ENCODE results near the gene GPATCH2L.

Gene GPATCH2L

DNA sequence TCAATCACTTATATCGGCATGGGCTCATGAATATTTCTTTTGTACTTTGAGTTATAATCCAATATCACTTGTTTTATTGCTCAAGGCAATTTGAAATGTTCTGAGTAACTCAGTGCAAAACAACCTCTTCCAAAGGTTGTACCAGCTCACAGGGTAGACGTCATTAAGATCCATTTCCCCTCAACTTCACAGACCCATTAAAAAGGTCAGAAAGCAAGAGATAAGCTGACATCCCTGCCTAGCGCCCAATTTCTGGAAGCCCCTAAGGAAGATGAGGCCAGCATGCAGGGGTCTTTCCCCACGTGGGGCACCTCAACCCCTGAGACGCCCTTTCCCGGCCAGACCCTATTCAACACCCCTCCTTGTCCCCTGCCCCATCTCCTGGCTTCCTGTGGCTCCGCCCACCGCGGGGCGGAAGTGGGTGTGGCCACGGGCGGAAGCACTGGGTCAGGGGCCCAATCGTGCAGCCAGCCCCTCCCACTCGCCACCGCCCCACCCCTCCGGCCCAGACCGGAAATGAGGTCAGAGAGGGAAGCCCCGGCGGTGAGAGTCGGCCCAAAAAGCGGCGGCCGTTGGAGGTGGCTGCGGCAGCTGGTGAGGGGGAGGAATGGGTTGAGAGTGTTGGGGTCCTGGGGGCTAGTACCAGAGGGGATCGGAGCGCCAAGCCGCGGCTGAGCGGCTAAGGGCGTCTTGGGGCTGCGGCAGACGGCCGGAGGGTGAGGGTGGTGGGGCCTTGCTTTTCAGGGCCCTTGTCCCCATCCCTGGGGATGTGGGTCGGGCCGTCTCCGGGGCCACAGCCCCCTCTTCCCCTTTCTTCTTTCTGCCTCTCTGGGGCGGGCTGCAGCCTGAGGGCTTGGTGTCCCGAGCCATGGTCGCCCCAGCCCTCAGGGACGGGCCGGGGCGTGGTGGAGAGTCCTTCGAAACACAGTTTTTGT, at the start of gene GPATCH2L:
TSS of gene GPATCH2L (plus strand) at position 525 of the 935 bp plus-strand sequence. CDS start 2,442 bp downstream, outside the sequence.
- DNase-seq: peak; percentile 97

DNA sequence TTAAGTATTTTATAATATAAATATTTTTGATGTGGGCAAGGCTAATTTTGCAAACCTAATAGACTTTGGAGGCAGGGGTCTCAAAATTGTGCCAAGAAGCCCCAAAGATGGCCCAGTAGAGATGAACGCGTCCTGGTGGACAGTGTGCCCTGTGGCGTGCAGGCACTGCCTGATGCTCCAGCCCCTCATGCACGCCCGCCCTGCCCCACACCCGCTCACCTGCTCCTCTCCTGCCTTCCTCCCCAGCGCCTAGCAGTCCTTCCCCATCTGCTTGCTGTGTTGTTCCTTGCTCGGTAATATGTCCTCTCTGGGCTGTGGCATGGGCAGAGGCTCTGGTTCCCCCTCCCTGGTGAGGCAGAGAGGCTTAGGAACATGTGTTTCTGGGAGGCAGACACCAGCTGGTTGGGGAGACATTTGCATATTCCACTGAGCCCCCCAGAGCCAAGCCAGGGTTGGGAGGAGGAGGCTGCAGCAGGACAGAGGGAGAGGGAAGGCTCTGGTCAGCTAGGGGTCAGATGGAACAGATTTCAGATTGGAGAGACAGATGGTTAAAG, 46.8 kb upstream of the GPATCH2L start:
- no peak for DNase-seq

DNA sequence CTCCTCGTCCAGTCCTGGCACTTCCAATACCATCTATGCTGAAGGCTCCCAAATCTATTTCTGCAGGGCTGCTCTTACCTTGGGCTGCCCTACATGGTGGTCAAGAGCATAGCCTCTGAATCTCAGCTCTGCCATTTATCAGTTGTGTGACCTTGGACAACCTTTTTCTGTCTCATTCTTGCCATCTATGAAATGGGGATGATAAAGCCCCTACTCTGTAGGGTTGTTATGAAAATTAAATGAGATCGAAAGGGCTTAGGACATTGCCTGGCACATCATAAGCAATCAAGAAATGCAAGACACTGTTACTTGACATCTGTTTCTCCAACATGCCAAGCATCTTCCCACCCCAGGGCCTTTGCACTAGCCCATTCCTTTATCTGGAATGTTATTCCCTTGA, 45.5 kb upstream of the GPATCH2L start:
- DNase-seq: no peak

DNA sequence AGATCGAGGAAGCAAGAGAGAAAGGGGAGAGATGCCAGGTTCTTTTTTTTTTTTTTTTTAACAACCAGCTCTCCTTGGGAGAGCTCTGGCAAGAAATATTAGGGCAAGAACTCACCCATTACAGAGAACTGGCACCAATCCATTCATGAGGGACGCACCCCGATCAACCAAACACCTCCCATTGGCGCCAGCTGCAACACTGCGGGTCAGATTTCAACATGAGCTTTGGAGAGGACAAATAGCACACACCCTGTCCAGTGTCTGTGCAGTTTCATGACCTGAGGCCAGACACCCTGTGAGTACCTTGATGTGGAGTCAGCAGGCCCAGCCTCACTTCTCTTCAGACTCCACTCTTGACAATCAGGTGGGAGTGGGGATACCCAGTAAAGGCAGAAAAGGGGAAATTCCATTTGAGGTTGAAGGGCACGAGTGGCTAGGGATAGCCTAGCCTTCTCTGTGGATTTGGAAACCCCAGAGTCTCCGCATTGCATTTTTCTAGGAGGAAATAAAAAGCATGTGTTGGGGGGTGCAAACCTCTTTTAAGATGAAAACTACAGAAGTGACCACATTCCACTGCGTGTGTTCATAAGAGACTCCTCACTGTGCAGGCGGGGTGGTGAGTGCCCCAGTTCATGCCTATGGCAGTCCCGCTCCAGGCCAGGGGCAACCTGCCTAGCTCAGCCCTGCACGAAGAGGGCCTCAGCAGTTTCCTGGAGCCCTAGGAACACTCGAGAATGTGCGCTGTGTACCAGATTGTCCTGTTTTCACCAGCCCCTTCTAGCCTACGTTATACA, 42.4 kb upstream of the GPATCH2L start:
- no peak for DNase-seq

DNA sequence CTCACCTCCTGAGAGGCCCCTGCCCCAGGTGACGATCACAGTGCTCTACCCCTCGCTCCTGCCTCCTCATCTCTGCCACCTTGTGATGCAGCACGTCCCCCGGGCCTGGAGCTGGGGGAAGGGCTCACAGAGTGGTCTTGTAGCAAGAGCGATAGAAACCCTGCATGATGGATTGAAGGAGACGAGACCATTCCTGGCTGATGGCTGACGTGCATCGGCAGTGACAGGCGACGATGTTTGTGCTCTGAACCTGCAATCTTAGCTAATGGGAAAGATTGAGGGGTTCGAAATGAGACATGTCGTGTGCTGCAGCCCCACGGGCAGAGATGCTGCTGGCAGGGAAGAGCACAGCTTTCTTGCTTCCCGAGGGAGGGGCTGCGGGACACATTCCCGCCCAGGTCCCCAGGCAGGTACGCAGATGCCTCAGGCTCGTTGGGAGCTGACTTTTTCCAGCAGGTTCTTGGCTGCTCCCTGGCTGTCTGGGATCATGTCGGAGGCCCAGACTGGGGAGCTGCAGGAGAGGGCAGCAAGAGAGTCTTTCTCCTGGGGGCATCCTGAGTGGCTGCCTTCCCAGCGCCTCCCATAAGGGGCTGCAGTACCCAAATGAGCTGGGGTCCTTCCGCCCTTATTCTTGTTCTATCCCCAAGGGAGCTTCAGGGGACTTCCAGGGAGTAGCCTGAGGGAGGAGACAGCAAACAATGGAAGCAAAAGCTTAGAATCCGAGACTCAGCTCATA, 38.7 kb upstream of the GPATCH2L start:
- DNase-seq: no peak

DNA sequence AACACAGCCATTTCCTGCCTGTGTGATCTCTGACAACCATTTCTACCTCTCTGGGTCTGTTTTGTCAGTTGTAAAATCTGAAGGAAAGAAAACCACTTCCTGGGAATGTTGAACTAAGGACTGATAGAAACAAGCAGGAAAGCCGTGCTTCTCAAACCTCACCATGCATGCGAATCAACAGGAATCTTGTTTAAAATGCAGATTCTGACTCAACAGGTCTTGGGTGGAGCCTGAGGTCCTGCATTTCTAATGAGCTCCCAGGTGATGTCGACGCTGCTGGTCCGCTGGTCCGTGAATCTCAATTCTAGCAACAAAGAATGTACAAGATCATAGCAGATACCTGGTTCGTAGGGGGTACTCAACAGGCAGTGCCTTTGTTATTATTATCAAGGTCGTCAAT, 38.0 kb upstream of the GPATCH2L start:
- no peak for DNase-seq

DNA sequence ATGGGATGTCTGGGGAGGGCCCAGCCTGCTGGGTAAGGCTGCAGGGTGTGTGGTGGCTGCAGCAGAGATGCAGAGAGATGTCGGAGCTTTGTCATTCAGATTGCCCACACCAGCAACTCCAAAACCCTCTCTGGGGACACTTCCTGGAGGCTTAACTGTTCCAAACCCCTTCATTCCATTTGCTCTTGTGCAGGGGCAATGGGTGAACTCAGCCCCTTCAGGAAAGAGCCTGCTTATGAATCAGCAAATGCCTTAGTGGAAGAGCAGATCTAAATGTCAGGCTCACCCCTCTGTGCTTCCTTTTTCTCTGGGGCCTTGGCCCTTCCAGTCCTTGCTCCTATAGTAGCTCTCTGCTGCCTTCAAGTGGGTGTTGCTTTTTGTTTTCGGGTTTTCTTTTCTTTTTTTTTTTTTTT, 36.7 kb upstream of the GPATCH2L start:
- DNase-seq: no peak

DNA sequence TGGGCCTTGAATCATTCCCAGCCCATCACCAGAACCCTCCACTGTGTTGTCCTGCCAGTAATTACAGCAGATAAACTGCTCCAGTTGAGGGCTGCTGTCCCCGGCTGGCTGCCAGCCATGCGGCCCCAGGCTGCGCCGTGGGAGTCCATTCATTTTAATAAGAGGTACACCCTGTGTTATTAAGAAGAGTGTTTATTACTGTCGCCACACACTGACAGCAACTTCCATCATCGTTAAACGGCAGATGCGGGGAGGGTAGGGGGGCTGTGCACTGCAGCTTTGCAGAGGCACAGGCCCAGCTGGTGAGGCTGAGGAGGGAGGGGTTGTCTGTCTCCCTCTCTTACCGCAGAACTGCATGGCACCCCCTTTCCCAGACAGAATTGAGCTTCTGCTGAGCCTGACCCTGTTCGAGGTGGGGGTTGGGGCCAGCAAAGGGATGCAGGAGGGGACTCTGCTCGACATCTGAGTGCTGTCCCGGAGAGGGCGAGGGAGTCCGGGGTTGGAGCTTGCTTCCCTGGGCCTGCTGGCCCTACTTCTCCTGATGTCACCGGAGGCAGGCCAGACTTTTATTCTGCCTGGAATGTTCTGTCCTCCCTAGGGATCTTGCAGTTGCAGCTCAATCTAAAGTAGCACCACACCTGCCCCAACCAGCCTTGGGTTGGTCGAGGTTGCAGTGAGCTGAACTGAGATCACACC, 33.8 kb upstream of the GPATCH2L start:
- no peak for DNase-seq

DNA sequence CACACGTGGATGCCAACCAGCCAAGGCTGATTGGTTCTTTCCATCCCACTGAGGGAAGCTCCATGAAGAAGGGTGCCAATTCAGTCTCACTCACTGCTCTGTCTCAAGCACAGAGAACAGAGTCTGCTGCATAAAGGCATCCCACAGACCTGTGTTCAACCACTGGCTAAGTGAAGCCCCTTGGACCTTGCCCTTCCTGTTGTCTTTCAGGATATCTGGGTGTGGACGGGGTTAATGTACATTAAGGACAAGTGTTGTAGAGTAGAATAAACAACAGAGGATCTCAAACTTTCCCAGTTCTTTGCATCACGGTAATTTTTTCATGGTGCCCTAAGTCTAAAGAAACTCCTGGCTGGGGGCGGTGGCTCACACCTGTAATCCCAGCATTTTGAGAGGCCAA, 33.1 kb upstream of the GPATCH2L start:
- DNase-seq: no peak

DNA sequence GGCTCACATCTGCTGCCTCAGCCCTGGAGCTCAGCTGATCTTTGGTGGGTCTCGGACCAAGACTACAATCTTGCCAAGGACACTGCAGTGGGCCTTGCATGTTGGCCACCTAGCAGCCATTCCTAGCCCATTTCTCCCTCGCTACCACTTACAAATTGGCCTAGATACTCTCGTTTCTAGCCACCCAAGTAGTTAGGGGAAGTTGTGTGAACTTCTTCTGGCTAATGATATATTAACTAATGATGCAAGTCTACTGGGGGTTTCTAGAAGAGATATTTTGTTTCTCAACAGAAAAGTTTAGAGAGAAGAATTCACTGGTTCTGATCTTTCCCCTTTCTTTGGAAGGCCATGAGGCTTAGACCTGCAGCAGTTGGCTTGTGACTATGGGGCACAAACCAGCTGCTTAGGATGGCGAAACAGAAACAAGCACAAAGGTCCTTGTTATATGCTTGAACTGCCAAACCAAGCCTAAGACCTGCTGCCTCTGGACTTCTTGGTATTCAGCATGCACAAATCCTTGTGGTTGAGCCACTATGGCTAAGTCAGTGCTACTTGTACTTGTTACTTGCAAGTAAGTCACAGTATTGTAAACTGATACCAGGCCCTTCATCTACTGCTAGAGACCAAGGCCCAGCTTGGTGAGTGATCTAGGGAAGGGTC, 30.5 kb upstream of the GPATCH2L start:
- DNase-seq: no peak

DNA sequence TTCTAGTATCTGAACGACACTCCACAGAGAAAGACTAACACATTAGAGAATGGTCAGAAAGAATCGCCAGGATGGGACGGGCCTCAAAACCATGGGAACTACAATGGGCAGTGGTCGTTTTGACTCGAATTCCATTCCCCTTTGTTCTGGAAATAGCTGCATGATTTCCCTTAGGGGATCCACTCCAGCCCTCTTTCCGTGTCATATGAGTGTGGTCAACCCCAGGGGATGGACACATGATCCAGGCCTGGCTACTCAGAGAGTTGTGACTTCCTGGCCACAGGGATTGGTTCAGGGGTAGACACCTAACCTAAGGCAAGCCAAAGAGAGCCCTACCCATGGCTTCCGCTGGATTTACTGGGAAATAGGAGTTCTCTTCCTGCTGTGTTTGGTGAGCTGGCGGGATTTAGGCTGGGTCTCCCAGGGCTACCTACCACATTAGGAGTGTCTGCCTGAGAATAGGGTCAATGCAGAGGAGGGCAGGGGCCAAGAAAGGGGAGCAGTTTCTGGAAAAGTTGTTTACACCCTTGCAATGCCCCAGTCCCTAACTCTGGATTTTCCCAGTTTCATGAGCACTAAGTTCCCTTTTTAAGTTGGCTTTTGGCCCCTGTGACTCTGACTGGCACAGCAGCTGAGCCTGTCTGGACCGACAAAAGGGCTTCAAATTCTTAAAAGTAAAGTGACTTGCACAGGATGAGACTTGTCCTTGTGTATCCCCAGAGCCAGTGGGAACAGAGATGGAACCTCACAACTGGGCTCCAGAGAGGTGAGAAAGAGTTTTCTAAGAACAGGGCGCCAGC, 28.1 kb upstream of the GPATCH2L start:
- no peak for DNase-seq

DNA sequence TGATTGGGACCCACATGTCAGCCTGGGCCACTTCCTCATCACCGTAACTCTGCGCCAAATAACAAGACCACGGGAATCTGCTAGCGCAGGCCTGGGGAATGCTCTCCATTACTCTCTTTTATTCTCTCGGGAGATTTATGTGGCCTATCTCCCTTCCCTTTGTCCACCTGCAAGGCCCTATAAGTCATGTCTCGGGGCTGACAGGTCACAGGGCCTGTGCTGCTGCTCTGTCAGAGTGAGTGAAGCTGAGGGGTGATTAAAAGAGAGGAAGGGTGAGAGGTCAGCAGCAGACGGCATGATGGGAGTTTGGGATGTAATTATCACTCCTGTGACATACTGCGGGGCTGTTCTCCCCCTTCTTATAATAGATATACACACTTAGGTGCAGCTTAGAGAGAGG, 26.2 kb upstream of the GPATCH2L start:
- no peak for DNase-seq

DNA sequence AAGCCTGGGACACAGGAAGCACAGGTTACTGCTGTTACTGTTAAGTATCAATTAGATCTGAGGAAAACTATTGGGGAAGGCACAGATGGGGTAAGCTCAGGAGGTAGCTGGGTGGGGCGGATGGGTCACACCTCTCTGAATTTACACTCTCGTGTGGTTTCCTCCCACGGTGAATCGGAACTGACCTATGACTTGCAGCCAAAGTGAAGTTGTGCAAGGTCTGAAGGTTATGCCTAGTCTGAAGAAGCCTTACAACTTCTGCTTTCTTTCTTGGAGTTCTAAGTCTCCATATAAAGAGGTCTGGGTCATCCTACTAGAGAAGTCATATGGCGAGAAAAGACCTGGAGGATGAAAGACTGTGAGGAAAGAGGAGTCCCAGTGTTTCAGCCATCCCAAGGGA, 25.6 kb upstream of the GPATCH2L start:
- DNase-seq: no peak

DNA sequence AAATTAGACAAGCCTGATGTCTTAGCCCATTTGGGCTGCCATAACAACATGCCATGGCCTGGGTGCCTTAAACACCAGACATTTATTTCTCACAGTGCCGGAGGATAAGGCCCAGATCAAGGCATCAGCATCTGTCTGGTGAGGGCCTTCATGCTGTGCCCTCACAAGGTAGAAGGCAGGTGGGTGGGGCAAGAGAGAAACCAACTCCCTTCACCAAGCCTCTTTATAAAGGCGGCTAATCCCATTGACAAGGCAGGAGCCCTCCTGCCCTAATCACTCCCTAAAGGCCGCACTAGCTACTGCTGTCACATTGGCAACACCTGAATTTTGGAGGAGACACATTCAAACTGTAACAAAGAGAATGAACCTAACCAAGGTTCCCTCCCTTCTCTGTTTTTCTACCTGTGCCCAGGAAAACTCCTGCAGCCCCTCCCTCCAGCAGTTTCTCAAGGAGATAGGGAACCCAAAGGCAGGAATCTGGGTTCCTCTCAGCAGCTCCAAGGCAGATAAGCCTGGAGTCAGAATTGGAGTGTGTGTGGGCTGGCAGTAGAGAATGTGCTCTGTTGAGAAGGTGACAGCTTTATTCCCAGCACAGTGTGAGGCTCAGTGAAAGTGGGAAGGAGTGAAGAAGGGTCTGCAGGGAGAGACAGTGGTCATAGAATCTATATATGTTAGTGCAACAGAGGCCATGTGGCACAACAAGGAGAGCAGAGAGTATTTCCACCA, 21.7 kb upstream of the GPATCH2L start:
- DNase-seq: no peak

DNA sequence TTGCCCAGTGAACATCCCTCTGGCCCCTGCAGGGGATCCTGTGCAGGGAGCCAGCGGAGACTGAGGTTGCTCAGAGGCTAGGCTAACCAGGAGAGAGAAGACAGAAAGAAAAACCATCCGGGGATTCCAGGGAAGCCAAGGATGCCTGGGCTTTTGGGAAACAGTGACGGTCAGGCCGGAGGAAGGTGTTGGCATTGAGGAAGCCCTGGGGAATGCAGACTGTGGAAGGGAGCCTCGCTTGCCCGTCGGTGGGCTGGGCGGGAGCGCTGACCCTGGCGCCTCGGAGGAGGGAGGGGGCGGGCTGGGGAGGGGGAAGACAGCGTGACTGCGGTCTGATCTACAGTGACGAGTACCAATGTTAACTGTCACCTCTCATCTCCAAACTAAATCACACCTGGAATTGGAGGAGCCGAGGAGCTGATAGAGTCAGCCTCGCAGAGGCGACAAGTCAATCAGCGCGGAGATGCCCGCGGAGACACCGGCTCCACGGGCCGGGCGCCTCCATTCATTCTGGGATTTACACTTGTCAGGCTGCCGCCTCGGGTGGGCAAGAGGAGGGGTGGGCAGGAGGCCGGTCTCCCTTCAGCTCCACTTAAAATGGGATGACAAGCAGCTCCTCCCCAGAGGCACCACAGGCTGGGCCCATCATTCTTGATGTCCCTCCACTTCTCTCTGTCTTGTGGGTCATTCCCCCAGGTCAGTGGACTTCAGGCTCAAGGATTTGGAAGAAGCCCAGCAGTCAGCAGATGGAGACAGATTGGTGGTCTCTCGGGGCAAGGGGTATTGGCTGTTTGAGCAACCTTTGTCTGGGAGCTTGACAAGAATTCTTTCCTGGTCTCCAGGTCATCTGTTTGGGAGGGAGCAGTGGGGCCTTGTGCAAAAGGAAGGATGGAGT, 20.4 kb upstream of the GPATCH2L start:
- DNase-seq: no peak

DNA sequence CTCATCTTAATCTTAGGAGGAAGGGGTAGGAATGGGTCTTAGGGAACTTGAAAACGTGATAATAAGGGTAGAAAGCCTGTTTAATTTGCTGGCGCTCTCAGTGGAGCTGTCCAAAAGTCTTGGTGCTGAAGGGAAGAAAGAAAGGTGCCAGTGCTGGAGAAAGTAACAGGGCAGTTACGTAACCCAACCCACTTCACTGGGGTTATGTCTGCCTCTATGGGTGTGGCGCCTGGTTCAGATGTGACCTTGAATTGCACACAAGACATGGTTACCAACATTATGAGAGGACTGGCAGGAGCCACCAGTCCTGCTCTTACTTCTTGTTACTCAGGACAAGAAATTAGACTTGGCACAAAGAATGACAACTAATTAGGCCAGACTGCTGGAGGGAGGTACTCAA, 18.6 kb upstream of the GPATCH2L start:
- no peak for DNase-seq

DNA sequence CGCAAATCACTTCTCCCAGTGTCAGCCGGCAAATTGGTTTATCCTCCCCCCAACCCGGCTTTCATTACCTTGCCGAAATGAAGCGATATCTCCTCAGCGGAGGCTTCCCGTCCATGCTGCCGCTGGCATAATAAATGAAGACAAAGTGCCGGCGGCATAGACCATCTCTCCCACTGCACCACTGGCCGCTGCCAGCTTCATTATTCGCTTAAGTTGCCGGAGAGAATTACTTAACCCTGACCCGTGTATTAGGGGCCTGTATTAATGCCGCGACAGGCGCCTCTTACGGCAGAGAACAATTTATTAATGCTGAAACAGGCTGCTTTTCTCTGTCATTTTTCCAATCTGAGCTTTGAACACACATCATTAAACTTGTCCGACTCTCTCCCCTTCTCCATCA, 17.5 kb upstream of the GPATCH2L start:
- DNase-seq: no peak

DNA sequence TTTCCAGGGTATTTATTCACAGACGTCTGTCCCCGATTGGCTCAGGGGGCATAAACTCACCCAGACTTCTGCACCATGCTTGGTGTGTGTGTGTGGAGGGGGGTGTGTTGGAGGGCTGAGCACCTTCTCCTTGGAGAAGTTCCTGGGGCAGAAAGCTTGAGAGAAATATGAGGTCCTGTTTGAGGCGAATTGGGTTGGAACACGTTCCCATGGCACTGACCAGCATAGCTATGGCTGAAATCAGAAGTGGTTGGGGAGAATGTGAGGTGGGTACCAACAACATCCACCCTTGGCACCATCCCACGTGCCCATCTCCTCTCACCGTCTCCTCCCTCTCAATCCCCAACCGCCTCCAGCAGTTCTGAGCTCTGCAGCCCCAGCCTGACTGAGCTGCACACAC, 16.0 kb upstream of the GPATCH2L start:
- DNase-seq: no peak

DNA sequence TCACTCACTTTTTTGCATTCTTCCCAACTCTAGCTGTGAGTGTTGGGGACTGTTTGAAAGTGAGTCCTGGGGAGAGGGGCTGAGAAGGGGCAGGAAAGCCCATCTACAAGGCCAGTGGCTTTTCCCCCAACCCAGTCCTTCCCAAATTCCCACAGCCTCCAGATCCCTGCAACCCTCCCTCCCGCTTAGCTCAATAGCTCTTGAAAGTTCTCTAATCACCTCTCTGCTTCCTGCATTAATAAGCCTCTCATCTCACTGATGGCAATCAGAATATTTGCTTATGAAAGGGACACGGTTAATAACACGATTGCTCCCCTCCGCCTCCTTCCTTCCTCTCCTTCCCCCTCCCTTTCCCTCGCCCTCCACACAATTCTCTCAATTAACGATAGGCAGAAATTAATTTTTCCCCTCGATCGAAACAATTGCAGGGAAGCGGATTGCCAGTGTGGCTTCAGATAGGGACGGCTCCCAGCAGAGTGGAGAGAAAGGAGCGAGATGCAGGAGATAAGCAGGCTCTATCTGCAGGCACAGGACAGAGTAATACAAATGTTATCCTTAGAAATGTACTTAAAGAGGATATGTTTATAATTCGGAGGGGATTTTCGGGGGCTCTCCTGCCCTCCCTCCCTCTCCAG, 15.1 kb upstream of the GPATCH2L start:
- no peak for DNase-seq
